ENCODE measurements around the gene TMEM233.

DNA sequence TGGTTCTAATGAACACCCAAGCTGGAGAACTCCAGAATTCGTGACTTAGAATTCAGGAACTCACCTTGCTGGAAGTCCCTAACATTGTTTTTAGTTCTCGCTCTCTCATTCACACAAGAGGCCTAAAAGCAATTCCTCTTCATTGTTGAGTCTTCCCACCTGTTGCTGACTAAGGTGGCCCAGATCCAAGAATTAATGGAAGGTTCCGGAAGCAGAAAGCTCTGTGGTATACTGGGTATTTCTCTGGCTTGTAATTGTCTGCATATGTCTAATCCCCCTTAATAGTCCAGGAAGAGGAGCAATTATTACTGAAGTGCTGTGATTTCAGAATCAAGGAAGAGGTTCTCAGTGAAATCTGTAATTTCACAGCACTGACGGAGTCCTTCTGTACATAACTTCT lies 31.4 kb downstream of the TMEM233 start:
- TF ChIP-seq GATA2 (IDR thresholded peaks at IDR 0.05; ENCODE audit: low read depth, low read length) (no peak), GATA3 (IDR thresholded peaks at IDR 0.05; ENCODE audit: low read depth, low read length) (no peak)

All from SH-SY5Y (cell line).